ENCODE results near the gene RASGRP2. TPM values are rescaled to one million over a fixed set of nuclear protein-coding genes. Genes with fewer than 3 reads are reported as not detected.

The RASGRP2 gene
- 1.6 TPM in 1 of 2 replicates, not detected in the other for total RNA-seq

DNA sequence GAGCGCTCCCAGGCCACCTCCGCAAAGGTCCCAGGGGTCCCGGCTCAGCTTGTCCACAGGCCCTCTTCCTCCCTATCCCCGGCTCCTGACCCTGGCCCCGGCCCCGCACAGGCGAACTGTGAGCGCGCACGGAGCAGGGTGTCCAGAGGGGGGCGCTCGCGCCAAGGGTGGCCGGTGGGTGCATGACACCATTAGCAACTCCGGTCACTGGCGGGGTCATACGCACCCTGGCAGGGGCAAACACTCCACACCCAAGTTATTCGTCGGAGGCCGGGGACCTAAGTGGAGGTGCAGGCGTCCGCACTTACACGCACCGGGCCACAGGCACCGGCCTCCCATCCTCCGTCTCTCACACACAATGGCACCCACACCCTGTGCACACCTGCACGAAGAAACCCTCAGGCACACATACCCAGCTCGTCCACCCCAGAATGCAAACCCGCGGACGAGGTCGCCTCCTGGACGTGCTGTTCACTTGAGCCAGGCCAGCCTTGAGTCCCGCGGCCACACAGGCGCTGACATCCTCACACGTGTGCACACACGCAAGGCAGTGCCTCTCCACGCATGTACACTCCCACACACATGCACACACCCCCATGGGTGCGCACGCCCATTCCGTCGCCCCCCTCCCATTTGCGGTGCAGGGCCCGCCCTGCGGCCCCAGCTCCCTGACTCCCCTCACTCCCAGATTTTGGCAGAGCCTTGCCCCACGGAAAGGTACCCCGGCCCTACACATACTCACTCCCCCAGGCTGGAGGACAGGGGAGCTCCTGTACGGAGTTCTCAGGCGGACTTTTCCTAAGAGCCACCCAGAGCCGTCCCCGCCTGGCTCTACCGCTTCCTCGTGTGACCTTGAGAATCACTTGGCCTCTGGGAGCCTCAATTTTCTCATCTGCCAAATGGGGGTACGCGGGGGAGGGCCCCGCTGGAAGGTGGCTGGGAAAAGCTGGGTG is at the start of gene RASGRP2:
Gene RASGRP2, minus strand, starts transcription at position 552 of the 953 bp plus-strand sequence. CDS start 1,276 bp downstream, outside the sequence.

GRCh38 chr11:64778473-64779298 is 34.7 kb upstream of the RASGRP2 start, which contains the start of gene SF1:
SF1 (minus strand) TSS chr11:64778542; CDS start chr11:64778392, 150 bp downstream.

GRCh38 chr11:64759722-64760719 is 16.1 kb upstream of the RASGRP2 start, which contains the start of gene PYGM:
PYGM (minus strand) TSS chr11:64759974; CDS start chr11:64759898, 76 bp downstream.

DNA sequence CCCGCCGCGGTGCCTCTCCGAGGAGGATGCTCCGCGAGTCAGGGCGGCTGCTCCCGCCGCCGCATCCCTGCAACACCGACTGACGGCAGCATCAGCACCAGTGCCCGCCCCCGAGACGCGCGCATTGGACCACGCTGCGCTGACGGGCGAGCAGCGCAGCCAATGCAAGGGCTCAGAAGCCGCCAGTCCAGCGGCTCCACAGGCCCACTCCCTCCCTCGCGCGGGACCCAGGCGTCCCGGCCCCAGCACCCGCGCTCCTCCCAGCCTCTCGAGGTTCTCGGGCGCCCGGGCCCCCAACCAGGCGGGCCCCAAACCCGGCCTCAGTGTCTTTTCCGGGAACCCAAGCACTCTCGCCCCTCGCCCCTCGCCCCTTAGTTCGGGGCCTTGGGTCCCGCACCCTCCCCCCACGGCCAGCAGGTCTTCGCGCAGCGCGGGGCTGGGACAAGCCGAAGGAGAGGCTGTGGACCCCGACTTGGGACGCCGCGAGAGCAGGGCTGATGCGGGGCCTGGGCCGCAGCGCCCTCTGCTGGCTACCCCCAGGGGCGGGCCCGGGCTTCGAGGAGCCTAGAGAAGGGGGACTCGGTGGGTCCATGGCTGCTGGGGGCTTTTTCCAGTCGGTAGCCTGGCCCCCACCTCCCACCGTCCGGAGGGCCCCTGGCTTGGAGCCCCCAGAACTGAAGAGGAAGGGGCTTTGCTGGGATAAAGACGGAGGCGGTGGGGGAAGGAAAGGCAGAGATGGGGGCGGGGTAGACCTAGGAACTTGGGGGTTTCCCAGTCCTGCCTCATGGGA is 20.6 kb downstream of the RASGRP2 start, which contains the start of gene NRXN2:
Gene NRXN2, minus strand, starts transcription at position 81 of the 790 bp plus-strand sequence. CDS start 9,498 bp downstream, outside the sequence.

Other genes with a start within 250 kb of the RASGRP2 start
- not detected in 2 replicates for gene SLC22A11, start 188.2 kb downstream of the RASGRP2 start, total RNA-seq
- not detected in 2 replicates for gene SLC22A12, start 152.9 kb downstream of the RASGRP2 start, total RNA-seq
- not detected in 2 replicates for gene NRXN2, start 20.9 kb downstream of the RASGRP2 start, total RNA-seq
- gene PYGM, start 15.8 kb upstream of the RASGRP2 start, total RNA-seq, result 0.25 TPM in 1 of 2 replicates, not detected in the other
- 153 and 156 TPM in 2 replicates for gene SF1, start 34.4 kb upstream of the RASGRP2 start, total RNA-seq
- 32.2 and 41.7 TPM in 2 replicates for gene MAP4K2, start 59.1 kb upstream of the RASGRP2 start, total RNA-seq
- gene MEN1, start 66.4 kb upstream of the RASGRP2 start, total RNA-seq, result 19.1 and 22.2 TPM in 2 replicates
- gene CDC42BPG, start 100.5 kb upstream of the RASGRP2 start, total RNA-seq, result 0.33 and 0.49 TPM in 2 replicates
- 84.5 and 91.1 TPM in 2 replicates for gene EHD1, start 134.5 kb upstream of the RASGRP2 start, total RNA-seq
- gene ATG2A, start 173.1 kb upstream of the RASGRP2 start, total RNA-seq, result 22.2 and 27.4 TPM in 2 replicates
- 23.6 and 27.2 TPM in 2 replicates for gene PPP2R5B, start 180.5 kb upstream of the RASGRP2 start, total RNA-seq
- not detected in 2 replicates for gene GPHA2, start 191.8 kb upstream of the RASGRP2 start, total RNA-seq
- gene MAJIN, start 228.0 kb upstream of the RASGRP2 start, total RNA-seq, result not detected in 2 replicates